Purkinje cell (primary cell): ENCODE results near the gene PCNX3. TPM values are rescaled to one million over a fixed set of nuclear protein-coding genes. Genes with fewer than 3 reads are reported as not detected.

Source experiments
- polyA plus RNA-seq: library from polyadenylated mRNA; unstranded; fragments of >200 nt; fragmentation: Nextera tagmentation; gene quantifications from 2 replicates; pipeline ENCODE4 v1.2.1, GENCODE V29; 2014

Gene PCNX3
- polyA plus RNA-seq = 0.74 and 1.5 TPM in 2 replicates

GRCh38 chr11:65615229-65615949, at the start of gene PCNX3:
PCNX3 (plus strand) TSS chr11:65615776; CDS start chr11:65616312, 536 bp downstream.

GRCh38 chr11:65569973-65570918, 45.3 kb upstream of the PCNX3 start, which contains the start of gene ZNRD2:
ZNRD2 (plus strand) TSS chr11:65570477; CDS start chr11:65570492, 15 bp downstream.

GRCh38 chr11:65572356-65573051, 43.1 kb upstream of the PCNX3 start, which contains the start of gene FAM89B:
FAM89B (plus strand) TSS chr11:65572538; CDS start chr11:65572670, 132 bp downstream.

GRCh38 chr11:65575568-65576231, 39.9 kb upstream of the PCNX3 start, which contains the start of gene EHBP1L1:
EHBP1L1 (plus strand) TSS chr11:65576053; CDS start chr11:65576303, 250 bp downstream.

GRCh38 chr11:65595543-65596281, 19.9 kb upstream of the PCNX3 start, which contains the start of gene KCNK7:
KCNK7 (minus strand) TSS chr11:65595800; CDS start chr11:65595772, 28 bp downstream.

GRCh38 chr11:65637794-65638419, 22.3 kb downstream of the PCNX3 start, which contains the start of gene SIPA1:
SIPA1 (plus strand) TSS chr11:65638101; CDS start chr11:65640922, 2,821 bp downstream.

GRCh38 chr11:65662799-65663638, 47.4 kb downstream of the PCNX3 start, which contains the start of gene RELA:
RELA (minus strand) TSS chr11:65662916; CDS start chr11:65662832, 84 bp downstream.

Other genes with a start within 250 kb of the PCNX3 start
- 0.51 TPM in 1 of 2 replicates, not detected in the other for gene SLC25A45, start 233.1 kb upstream of the PCNX3 start, polyA plus RNA-seq
- gene FRMD8, start 229.1 kb upstream of the PCNX3 start, polyA plus RNA-seq = 2.2 and 2.6 TPM in 2 replicates
- 65.7 and 70.6 TPM in 2 replicates for gene NEAT1, start 193.0 kb upstream of the PCNX3 start, polyA plus RNA-seq
- 70,295 and 74,607 TPM in 2 replicates for gene MALAT1, start 116.7 kb upstream of the PCNX3 start, polyA plus RNA-seq
- 17.9 and 24.7 TPM in 2 replicates for gene SCYL1, start 90.7 kb upstream of the PCNX3 start, polyA plus RNA-seq
- gene LTBP3, start 57.4 kb upstream of the PCNX3 start, polyA plus RNA-seq = 0.57 and 1.3 TPM in 2 replicates
- 9.2 and 18.7 TPM in 2 replicates for gene ZNRD2, start 45.3 kb upstream of the PCNX3 start, polyA plus RNA-seq
- 3.2 and 10.1 TPM in 2 replicates for gene FAM89B, start 43.2 kb upstream of the PCNX3 start, polyA plus RNA-seq
- not detected in 2 replicates for gene EHBP1L1, start 39.7 kb upstream of the PCNX3 start, polyA plus RNA-seq
- gene KCNK7, start 20.0 kb upstream of the PCNX3 start, polyA plus RNA-seq = not detected in 2 replicates
- gene MAP3K11, start 1.6 kb upstream of the PCNX3 start, polyA plus RNA-seq = 0.78 and 1.7 TPM in 2 replicates
- gene SIPA1, start 22.3 kb downstream of the PCNX3 start, polyA plus RNA-seq = not detected in 2 replicates
- gene RELA, start 47.1 kb downstream of the PCNX3 start, polyA plus RNA-seq = 2.3 and 3.0 TPM in 2 replicates
- 2.4 and 7.8 TPM in 2 replicates for gene KAT5, start 96.5 kb downstream of the PCNX3 start, polyA plus RNA-seq
- 6.6 and 13.0 TPM in 2 replicates for gene RNASEH2C, start 105.0 kb downstream of the PCNX3 start, polyA plus RNA-seq
- 0.08 and 0.35 TPM in 2 replicates for gene AP5B1, start 165.2 kb downstream of the PCNX3 start, polyA plus RNA-seq
- gene OVOL1, start 171.3 kb downstream of the PCNX3 start, polyA plus RNA-seq = not detected in 2 replicates
- gene SNX32, start 218.2 kb downstream of the PCNX3 start, polyA plus RNA-seq = 2.2 and 4.6 TPM in 2 replicates
- gene CFL1, start 242.4 kb downstream of the PCNX3 start, polyA plus RNA-seq = 185 and 274 TPM in 2 replicates
- gene MUS81, start 244.7 kb downstream of the PCNX3 start, polyA plus RNA-seq = 9.5 and 11.2 TPM in 2 replicates